SK-N-SH (cell line): ENCODE data around the gene SLC12A5.

ENCODE experiments used
- EP300 ChIP-seq, 2 experiments: IDR thresholded peaks; 2 replicates each; pipeline versions ENCODE4 v1.4.0 to v1.6.1; 2012; ENCODE audit warnings: borderline replicate concordance in 1 of 2, low read depth in 1 of 2, low read length in 1 of 2
- FOXM1 ChIP-seq: IDR thresholded peaks from 2 replicates; pipeline ENCODE4 v1.4.0; 2012; ENCODE audit warnings: low read depth, mild to moderate bottlenecking
- RCOR1 ChIP-seq: fragments of 150-350 bp; IDR thresholded peaks from 2 replicates; pipeline ENCODE4 v1.6.1; 2017; ENCODE audit warnings: antibody characterized with exemption, low read length
- SMC3 ChIP-seq: IDR thresholded peaks from 2 replicates; pipeline ENCODE4 v1.6.1; 2012; ENCODE audit warnings: low read depth, low read length, improper control_type of control experiment
- TAF1 ChIP-seq: IDR thresholded peaks from 2 replicates; pipeline ENCODE4 v1.6.1; 2012; ENCODE audit warnings: low read depth, mild to moderate bottlenecking, low read length, moderate library complexity, borderline replicate concordance
- TF ChIP-seq, protein P1 (sequence below): fragments of 150-350 bp; IDR thresholded peaks from 2 replicates; pipeline ENCODE4 v1.6.1; 2017; ENCODE audit warnings: antibody characterized with exemption, low read length, low read depth, borderline replicate concordance
- TF ChIP-seq, protein P2 (sequence below): fragments of 200-600 bp; sonication (generic); IDR thresholded peaks from 2 replicates; pipeline ENCODE4 v1.6.1; 2017; ENCODE audit warnings: antibody characterized with exemption, mild to moderate bottlenecking, moderate library complexity

DNA sequence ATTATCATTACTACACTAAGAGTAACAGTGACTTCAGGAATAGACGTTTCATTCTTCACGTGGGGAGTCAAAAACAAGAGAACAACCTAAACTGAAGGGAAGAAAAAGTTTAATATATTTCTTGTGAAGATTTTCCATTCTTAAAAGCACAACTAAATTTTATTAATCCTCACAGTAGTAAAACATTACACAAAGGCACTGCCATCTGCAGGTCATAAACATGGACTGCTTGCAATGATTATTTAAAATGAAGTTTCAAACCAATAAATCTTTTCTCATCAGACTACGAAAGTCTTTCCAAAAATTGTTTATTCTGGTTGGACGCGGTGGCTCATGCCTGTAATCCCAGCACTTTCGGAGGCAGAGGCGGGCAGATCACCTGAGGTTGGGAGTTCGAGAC is 58.1 kb downstream of the SLC12A5 start:
- TF ChIP-seq, protein P1, sequence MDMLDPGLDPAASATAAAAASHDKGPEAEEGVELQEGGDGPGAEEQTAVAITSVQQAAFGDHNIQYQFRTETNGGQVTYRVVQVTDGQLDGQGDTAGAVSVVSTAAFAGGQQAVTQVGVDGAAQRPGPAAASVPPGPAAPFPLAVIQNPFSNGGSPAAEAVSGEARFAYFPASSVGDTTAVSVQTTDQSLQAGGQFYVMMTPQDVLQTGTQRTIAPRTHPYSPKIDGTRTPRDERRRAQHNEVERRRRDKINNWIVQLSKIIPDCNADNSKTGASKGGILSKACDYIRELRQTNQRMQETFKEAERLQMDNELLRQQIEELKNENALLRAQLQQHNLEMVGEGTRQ: no peak
- TF ChIP-seq, protein P2, sequence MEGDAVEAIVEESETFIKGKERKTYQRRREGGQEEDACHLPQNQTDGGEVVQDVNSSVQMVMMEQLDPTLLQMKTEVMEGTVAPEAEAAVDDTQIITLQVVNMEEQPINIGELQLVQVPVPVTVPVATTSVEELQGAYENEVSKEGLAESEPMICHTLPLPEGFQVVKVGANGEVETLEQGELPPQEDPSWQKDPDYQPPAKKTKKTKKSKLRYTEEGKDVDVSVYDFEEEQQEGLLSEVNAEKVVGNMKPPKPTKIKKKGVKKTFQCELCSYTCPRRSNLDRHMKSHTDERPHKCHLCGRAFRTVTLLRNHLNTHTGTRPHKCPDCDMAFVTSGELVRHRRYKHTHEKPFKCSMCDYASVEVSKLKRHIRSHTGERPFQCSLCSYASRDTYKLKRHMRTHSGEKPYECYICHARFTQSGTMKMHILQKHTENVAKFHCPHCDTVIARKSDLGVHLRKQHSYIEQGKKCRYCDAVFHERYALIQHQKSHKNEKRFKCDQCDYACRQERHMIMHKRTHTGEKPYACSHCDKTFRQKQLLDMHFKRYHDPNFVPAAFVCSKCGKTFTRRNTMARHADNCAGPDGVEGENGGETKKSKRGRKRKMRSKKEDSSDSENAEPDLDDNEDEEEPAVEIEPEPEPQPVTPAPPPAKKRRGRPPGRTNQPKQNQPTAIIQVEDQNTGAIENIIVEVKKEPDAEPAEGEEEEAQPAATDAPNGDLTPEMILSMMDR: peak; percentile 66
- TF ChIP-seq RCOR1 (no peak), EP300 (IDR thresholded peaks at IDR 0.05; ENCODE audit: borderline replicate concordance in 1 of 2, low read depth in 1 of 2, low read length in 1 of 2) (no peak), TAF1 (no peak), FOXM1 (no peak), SMC3 (peak; percentile 26; the same call in 1 of the 2 replicates)
